GM18870 (cell line): Measurements from ENCODE around the gene ACTR2.
"Not testable (repeated sequence)": the region's sequence is repeated elsewhere in the genome, so short reads cannot be mapped to it uniquely, and the experiment has no call there.

ENCODE experiments used
- ATAC-seq: cut with Tn5 transposase; IDR thresholded peaks from one replicate; pipeline ENCODE4 v1.9.1; 2021; ENCODE audit warnings: moderate library complexity; ENCODE audit not compliant: unreplicated experiment

Gene ACTR2

DNA sequence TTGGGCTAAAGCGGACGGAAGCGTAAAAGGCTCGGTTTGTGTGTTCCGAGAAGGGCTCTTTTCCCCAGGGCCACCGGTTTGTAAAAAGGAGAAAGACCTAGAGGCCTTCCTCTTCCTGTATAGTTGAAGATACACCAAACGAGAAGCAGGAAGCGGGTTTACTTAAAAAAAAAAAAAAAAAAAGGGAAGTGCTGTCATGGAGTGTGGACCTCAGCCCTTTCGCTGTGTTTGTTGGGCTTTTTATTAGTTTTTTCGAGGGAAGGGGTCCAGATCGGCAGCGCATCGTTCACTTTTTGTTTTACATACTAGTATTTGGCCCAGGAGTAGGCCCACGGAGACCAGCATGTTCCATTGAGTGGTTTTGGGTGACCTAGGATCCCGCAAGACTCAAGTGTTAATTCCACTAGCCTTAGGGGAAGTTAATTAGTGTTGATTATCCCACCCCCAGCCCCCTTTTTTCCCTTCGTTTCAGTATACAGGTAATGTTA lies 676 bp downstream of the ACTR2 start:
- peak; percentile 34 for ATAC-seq

DNA sequence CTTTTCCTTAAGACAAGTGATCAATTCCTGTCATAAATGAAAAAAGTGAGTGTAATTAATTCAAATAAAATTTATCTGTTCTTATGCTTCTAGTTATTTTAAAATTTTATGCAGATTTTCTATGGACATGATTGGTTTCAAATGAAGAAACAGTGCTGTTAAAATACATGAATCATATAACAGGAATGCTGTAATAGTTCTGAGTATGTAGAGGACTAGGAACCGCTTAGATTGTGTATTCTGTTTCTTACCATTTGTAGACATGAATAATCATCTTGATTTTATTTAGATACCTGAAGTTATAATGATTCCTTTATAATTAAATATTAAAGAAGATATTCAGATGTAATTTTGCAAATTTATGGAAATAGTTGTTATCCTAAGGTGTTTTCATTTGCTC lies 3.5 kb downstream of the ACTR2 start:
- no peak for ATAC-seq

DNA sequence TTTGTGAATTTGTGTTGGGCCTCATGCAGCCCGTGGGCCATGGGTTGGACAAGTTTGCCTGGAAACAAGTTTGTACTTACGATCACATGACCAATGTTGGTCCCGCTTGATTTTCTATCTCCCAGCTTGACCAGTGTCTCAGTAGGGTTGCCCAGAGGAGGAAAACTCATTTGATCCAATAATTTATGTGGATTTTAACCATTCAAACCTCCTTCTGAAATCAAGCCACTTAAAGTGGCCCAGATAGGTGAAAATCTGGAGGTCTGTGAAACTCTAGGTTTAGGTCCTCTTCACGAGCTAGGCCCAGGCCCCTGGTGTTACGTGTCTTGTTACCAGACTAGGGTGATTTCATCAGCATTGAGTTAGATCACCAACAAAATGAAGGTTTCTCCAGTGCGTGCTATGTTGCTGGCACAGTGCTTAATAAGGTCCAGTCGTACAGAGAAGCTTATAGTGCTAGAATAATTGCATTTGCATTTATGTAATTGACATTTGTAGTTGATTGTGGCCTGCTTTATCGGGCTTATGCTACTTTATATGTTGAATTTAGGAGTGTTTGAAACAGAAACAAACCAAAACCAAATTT lies 4.4 kb downstream of the ACTR2 start:
- ATAC-seq: no peak

DNA sequence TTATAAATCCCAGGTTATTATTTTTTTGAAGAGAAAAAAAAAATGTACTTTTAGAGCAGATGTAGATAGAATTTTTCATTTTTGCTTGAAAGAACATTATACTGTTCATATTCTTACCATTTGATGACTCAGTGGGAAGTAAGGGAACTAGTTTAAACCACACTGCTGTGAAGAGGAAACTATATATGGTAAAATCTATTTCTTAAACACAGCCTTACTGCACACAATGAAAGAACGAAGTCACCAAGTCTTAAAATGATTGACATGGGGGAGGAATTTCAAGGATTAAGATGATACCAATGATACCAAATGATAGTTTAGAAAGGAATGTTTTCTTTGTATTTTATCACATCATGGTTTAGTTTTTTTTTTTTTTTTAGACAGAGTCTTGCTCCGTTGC lies 5.0 kb downstream of the ACTR2 start:
- no peak for ATAC-seq

DNA sequence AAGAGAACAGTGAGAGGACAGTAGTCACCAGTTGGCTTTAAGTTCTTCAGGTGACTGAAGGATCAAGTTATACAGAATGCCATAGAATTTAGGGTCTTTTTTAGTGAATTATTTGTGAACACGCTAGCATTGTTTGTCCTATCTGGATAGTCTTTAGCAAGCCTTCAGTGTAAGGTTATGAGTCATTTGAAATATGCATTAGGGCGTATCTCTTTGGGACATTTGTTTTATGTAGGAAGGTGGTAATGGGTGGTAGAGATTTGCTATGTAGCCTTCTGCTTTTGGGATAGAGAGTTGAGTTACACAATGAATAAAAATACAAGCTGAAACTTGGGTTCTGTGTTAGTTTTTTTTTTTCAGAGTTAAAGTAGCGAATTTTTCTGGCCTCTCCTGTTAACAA lies 13.0 kb downstream of the ACTR2 start:
- ATAC-seq: no peak

DNA sequence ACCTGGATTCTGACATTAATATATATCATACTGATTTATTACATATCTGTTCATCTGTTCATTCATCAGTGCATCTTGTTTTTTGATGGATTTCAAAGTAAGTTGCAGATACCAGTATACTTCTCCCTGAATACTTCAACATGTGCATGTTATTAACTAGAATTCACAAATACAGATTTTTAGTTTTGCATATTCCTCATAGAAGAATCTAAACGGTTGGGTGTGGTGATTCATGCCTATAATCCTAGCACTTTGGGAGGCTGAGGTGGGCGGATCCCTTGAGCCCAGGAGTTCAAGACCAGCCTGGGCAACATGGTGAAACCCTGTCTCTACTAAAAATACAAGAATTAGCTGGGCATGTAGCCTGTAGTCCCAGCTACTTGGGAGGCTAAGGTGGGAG lies 16.8 kb downstream of the ACTR2 start:
- not testable (repeated sequence) for ATAC-seq

DNA sequence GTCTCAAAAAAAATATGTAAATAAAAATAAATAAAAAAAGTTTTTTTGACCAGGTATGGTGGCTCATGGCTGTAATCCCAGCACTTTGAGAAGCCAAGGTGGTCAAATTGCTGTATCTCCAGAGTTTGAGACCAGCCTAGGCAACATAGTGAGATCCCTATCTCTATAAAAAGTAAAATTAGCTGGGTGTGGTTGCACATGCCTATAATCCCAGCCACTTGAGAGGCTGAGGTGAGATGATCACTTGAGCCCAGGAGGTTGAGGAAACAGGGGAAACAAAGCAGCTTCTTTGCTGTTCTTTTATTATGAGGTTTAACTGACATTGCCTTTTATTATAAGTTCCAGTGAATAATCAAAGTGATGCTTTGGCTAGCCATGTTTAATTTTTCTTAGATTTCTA lies 25.0 kb downstream of the ACTR2 start:
- no peak for ATAC-seq

DNA sequence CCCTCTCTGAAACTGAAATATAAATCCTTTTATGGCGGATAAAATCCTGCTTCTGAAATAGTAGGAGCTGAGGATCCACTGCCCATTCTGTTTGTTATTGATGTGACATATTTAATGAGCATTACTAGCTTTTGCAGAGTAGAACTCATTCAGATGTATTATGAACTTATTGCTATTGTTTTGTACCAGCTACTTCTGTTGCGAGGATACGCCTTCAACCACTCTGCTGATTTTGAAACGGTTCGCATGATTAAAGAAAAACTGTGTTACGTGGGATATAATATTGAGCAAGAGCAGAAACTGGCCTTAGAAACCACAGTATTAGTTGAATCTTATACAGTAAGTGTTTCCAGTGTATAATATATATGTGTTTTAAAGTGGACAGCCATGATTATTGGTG lies 27.7 kb downstream of the ACTR2 start:
- no peak for ATAC-seq

DNA sequence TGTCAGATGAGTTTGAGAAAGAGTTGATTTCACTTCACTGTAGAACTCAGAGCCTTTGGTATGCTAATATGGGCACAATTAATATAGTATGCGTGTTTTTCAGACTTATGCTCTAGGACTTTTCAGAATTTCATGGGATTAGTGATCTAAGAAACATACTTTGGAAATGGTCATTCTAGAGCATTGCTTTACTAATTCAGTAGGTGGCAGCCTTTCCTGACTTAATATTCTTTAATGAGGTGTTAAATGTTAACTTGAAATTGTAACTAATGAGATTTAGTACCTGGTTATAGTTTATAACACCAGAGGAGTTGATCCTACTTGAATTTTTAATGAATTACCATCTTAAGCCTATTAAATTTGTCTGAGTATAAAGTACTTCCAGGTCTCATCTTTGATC lies 28.4 kb downstream of the ACTR2 start:
- ATAC-seq: no peak

DNA sequence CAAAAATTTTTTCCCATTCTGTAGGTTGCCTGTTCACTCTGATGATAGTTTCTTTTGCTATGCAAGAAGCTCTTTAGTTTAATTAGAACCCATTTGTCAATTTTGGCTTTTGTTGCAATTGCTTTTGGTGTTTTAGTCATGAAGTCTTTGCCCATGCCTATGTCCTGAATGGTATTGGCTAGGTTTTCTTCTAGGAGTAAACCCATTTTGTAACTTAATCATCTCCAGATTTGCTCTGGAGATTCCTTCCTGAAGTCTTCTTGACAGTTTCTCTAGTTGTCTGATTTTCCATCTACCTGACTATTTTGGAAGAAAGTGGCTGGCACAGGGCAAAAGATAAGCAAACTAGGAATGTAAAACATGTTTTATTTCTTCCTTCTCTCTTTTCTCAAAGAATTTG lies 30.2 kb downstream of the ACTR2 start:
- not testable (repeated sequence) for ATAC-seq

DNA sequence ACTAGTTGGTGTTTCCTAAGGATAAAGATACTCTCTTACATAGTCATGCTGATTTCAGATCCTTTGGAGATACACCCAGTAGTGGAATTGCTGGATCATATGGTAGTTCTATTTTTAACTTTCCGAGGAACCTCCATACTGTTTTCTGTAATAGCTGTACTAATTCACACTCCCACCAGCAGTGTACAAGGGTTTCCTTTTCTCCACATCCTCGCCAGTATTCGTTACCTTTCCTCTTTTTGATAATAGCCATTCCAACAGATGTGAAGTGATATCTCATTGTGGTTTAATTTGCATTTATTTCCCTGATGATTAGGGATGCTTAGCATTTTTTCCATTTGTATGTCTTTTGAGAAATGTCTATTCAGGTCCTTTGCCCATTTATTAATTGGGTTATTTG lies 34.0 kb downstream of the ACTR2 start:
- no peak for ATAC-seq

DNA sequence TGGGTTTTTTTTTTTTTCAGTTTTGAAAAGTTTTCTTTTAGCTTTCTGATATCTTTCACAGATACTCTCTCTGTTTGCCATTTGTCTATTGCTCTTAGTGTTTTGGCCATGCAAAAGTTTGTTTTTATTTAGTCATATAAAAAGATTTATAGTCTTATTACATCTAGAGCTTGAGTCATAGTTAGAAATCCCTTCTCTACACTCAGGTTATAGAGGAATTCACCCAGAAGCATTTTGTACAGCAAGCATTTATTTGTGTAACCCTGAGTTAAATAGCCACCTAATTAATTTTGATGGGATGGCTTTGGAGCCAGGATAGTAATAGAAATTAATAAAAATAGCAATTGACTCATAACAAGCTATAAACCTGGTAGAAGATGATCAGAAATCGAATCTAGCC lies 35.6 kb downstream of the ACTR2 start:
- ATAC-seq: no peak

DNA sequence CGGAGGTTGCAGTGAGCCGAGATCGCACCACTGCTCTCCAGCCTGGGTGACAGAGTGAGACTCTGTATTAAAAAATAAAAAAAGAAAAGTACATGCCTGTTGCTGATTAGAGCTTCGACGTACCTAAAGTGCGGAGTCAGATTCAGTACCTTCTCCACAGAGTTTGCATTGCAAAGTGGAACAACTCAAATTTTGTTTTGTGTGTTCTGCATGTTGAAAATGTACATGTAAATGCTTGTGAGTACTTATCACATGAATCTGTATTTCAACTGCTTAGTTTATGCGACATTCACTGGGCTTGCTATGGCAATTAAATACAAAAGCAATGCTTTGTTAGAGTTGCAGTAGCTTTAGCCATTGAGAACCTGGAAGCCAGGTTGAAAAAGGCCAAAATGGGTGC lies 36.4 kb downstream of the ACTR2 start:
- ATAC-seq: no peak

DNA sequence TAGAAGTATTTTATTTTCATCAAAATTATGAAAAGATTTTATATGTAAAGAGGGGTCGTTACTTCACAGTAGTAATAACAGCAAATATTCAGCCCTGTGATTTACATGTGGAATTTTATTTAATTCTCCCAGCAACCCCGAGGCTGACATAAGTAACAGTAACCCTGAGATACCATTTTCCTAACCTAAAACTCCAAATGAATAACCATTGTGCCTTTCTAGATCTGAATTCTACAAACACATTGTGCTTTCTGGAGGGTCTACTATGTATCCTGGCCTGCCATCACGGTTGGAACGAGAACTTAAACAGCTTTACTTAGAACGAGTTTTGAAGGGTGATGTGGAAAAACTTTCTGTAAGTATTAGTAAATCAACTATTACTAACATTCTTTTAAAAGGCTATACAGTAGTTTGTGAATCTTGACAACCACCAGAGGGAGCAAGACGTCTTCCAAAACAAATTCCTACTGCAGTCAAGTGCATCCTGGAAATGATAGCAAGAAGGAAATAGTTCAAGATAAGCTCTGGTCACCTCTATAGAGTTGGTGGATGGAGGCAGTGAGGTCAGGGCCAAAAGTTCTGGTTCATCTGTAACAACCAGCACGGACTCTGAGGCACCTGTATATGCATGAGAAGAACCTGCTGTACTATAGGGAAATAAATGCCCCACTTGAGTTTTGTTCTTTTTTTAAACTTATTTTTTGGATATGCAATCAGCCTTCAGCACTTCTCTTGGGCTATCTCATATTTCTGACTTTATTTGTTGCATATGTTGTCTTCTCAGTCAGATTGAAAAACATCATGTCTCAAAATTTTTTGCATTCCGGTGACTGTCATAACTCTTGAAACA lies 37.4 kb downstream of the ACTR2 start:
- ATAC-seq: no peak

DNA sequence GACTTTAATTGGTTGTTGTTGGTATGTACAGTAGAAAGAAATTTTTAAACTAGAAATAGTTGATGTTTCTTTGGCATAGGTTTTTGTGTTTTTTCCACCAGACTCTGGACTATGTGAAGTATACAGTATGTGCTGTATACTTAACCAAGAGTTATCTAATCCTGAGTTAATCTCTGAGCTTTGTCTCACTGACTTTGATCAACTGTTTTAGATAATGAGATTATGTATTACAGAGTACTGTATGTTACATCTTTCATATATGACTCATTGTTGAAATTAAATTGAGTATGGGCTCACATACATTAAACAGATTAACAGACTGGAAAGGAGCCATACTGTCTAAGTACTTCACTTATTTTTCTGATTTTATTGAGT lies 38.0 kb downstream of the ACTR2 start:
- ATAC-seq: no peak

DNA sequence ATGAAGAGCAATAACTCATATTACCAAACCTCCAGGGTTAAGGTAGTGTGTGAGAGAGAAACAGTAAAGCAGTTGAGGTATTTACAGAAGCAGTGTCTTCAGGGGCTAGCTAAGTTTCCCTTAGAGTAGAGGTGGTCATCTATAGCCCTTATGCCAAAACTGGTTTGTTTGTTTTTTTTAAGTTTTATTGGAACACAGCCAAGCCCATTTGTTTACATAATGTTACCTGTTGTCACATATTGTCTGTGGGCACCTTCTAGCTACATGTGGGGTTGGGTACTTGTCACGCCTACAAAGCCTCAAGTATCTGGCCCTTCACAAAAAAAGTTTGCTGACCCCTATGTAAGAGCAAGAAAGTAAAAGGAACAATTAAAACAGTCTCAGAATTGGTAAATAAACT lies 39.4 kb downstream of the ACTR2 start:
- no peak for ATAC-seq

DNA sequence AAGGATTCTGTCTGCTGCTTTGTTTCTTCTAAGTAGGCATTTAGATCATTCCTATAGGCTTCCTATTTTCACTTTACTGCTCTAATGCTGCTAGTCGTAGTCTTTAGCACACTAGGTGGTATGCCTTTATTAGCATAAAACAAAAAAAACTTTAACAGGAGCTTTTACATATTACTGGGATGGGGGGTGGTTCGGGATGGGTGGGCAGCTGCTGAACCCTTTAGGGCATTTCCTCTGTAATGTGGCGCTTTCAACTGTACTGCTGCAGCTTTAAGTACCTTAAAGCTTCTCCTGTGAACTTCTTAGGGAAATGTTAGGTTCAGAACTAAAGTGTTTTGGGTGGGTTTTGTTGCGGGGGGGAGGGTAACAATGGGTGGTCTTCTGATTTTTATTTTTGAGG lies 41.3 kb downstream of the ACTR2 start:
- no peak for ATAC-seq

DNA sequence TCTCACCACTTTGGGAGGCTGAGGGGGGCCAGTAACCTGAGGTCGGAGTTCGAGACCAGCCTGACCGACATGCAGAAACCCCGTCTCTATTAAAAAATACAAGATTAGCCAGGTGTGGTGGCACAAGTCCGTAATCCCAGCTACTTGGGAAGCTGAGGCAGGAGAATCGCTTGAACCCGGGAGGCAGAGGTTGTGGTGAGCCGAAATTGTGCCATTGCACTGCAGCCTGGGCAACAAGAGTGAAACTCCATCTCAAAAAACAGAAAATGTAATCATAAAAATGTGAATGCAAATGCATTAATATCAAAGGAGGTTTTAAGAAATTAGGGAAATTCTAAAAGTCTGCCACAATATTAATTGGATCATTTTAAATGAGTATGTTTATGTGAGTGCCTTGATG lies 45.7 kb downstream of the ACTR2 start:
- no peak for ATAC-seq

DNA sequence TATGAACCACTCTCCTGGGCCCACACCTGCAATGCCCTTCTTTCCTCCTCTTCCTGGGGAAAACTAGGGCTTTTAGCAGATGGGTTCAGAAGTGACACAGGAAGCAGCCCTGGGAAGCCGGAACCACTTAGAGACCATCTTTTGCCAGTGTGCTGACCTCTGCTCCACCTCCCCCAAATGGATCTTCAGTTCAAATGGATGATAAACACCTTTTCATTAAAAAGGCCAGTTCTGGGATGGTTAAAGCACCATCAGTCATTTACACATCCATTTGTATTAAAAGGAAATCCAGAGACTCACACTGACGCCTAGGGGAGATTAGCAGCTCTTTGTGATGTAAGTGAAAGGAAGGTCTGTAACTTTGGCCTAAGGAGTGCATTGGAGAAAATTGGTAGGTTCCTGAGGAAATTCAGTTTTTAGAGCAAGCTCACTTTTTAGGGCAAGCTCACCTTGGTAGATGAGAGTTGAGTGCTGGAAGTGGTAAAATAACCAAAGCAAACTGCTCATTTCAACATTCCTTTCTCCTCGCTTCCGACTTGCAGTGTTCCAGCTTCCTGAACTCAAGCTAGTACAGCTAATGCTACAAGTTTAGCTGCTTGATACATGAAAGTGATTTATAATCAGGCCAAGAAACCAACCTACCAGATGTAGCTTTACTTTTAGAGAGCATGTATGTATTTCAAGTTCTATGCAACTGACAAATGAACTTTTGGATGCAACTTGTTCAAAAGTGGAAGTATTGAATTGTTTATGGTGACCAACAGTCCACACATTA lies 47.7 kb downstream of the ACTR2 start:
- no peak for ATAC-seq

DNA sequence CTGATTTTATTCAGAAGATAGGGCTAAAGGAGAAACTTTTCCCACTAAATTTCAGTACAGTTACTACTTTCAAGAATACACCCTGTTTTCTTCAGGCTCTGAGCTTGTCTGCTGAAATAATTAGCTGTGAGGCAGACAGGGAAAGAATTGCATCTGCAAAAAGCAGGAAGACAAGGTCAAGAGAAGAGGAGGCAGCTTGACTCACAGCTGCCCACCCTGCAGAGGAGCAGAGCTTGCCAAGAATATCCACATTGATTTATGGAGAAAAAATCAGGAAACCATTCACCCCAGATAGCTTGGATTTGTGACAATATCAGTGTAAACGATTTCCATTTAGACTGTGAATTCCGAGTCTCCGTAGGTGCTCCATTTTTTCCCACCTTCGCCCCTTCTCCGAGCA lies 49.0 kb downstream of the ACTR2 start:
- ATAC-seq: no peak

DNA sequence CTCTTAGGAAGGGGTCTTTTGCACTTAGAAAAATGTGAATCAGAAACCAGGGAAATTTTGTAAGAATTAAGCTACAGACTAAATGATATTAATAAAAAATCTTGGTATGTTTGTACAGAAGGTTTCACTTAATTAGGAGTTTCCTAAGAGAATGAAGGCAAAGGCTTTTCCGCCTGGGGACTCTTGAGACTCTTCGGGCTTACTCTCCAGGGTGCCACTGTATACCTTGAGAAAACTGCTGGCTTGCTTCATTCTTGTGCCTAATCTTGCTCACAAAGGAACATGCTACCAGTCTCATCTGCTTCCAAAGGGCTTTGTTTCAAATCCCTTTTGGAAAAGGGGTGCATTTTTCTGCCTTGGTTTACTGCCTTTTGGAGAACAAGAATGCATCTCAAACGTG lies 49.5 kb downstream of the ACTR2 start:
- ATAC-seq: no peak
